Keratinocyte (primary cell): Measurements from ENCODE around the gene RNF39. TPM values are rescaled to one million over a fixed set of nuclear protein-coding genes. Genes with fewer than 3 reads are reported as not detected.

Experiments used
- DNase-seq: peaks from one replicate; pipeline ENCODE4 v3.0.0-alpha.2; 2011; ENCODE audit warnings: low read depth, missing footprints, low spot score
- FAIRE-seq: peaks from 2 replicates; lab custom pipeline; 2011; peaks lifted over from hg19 to GRCh38; lab: Jason Lieb, UNC
- H2AFZ ChIP-seq: 2 replicates; pipeline ENCODE4 v1.6.0; 2012; ENCODE audit warnings: low read length, control low read depth, inconsistent platforms; ENCODE audit not compliant: control insufficient read depth
- H3K27ac ChIP-seq: 2 replicates; pipeline ENCODE4 v1.5.1; 2011; ENCODE audit warnings: low read length; ENCODE audit not compliant: control insufficient read depth, insufficient read depth
- H3K27me3 ChIP-seq: 3 replicates; pipeline ENCODE4 v1.6.0; 2011; ENCODE audit warnings: low read length; ENCODE audit not compliant: control insufficient read depth, insufficient read depth; ENCODE audit errors: extremely low read depth
- H3K36me3 ChIP-seq, 2 experiments: 2 replicates in 1 of 2; 3 replicates in 1 of 2; pipeline ENCODE4 v1.5.1; 2011; ENCODE audit warnings: low read length in 2 of 2, mild to moderate bottlenecking in 1 of 2; ENCODE audit not compliant: control insufficient read depth in 2 of 2, insufficient read depth in 2 of 2; ENCODE audit errors: extremely low read depth in 1 of 2
- H3K4me1 ChIP-seq: 3 replicates; pipeline ENCODE4 v1.5.1; 2011; ENCODE audit warnings: low read length; ENCODE audit not compliant: control insufficient read depth, insufficient read depth; ENCODE audit errors: extremely low read depth
- H3K4me2 ChIP-seq: 3 replicates; pipeline ENCODE4 v1.6.0; 2011; ENCODE audit warnings: low read depth, low read length; ENCODE audit not compliant: control insufficient read depth, insufficient read depth; ENCODE audit errors: extremely low read depth
- H3K4me3 ChIP-seq, 3 experiments: fragments of 200-600 bp in 1 of 3; sonication (generic) in 1 of 3; 2 replicates in 2 of 3; 3 replicates in 1 of 3; pipeline ENCODE4 v1.5.1; 2011 to 2016; ENCODE audit warnings: low read length in 3 of 3, mild to moderate bottlenecking in 3 of 3, control low read depth in 2 of 3, inconsistent platforms in 1 of 3, low read depth in 1 of 3, mixed read lengths in 1 of 3, mixed run types in 1 of 3, moderate library complexity in 1 of 3; ENCODE audit not compliant: control insufficient read depth in 2 of 3, insufficient read depth in 2 of 3; ENCODE audit errors: extremely low read depth in 1 of 3
- H3K79me2 ChIP-seq: 2 replicates; pipeline ENCODE4 v1.6.0; 2012; ENCODE audit warnings: low read length; ENCODE audit not compliant: control insufficient read depth, insufficient read depth
- H3K9ac ChIP-seq: 3 replicates; pipeline ENCODE4 v1.6.0; 2011; ENCODE audit warnings: low read length; ENCODE audit not compliant: control insufficient read depth, insufficient read depth; ENCODE audit errors: extremely low read depth
- H3K9me1 ChIP-seq: 3 replicates; pipeline ENCODE4 v1.6.0; 2011; ENCODE audit warnings: low read length; ENCODE audit not compliant: control insufficient read depth, insufficient read depth; ENCODE audit errors: extremely low read depth
- H3K9me3 ChIP-seq: 2 replicates; pipeline ENCODE4 v1.5.1; 2012; ENCODE audit warnings: low read depth, low read length; ENCODE audit not compliant: control insufficient read depth
- H4K20me1 ChIP-seq: 3 replicates; pipeline ENCODE4 v1.6.0; 2011; ENCODE audit warnings: low read length; ENCODE audit not compliant: control insufficient read depth, insufficient read depth; ENCODE audit errors: extremely low read depth
- EZH2 ChIP-seq: IDR thresholded peaks from one replicate; pipeline ENCODE4 v1.6.1; 2012; ENCODE audit warnings: inconsistent platforms, mild to moderate bottlenecking, low read length, moderate library complexity
- dilution Hi-C: fragments of 300-500 bp; cut with MboI; formaldehyde crosslinking; loops from one replicate; pipeline ENCODE4 v1.7.0; 2020; ENCODE audit warnings: low sequenced_read_pairs; ENCODE audit not compliant: extremely low pct_ligation_motif_present
- polyA plus RNA-seq, 5 experiments: library from polyadenylated mRNA; depleted of rRNA in 3 of 5; stranded (reverse) in 3 of 5; stranded (forward) in 1 of 5; unstranded in 1 of 5; fragments of >200 nt; gene quantifications; 1 replicate in 1 of 5; 2 replicates in 3 of 5; 3 replicates in 1 of 5; pipeline versions ENCODE4 v1.2.1 to v1.2.3, GENCODE V29; 2011 to 2012; ENCODE audit warnings: missing spikeins in 2 of 5, low read depth in 1 of 5, low replicate concordance in 1 of 5
- TF ChIP-seq, protein P1 (sequence below), 3 experiments: IDR thresholded peaks in 1 of 3; conservative IDR thresholded peaks in 1 of 3; optimal IDR thresholded peaks in 1 of 3; 2 replicates in 2 of 3; 3 replicates in 1 of 3; pipeline versions ENCODE3 to v1.5.1; 2011; ENCODE audit warnings: low read length in 3 of 3, mild to moderate bottlenecking in 3 of 3, moderate library complexity in 2 of 3, control low read depth in 1 of 3, inconsistent platforms in 1 of 3; ENCODE audit not compliant: insufficient read depth in 2 of 3; ENCODE audit errors: extremely low read depth in 1 of 3

Gene RNF39
- polyA plus RNA-seq, 1 donor (not counting 4 experiments of a cell fraction or from before 2014, with no cell fraction given), result 4.4 TPM

DNA sequence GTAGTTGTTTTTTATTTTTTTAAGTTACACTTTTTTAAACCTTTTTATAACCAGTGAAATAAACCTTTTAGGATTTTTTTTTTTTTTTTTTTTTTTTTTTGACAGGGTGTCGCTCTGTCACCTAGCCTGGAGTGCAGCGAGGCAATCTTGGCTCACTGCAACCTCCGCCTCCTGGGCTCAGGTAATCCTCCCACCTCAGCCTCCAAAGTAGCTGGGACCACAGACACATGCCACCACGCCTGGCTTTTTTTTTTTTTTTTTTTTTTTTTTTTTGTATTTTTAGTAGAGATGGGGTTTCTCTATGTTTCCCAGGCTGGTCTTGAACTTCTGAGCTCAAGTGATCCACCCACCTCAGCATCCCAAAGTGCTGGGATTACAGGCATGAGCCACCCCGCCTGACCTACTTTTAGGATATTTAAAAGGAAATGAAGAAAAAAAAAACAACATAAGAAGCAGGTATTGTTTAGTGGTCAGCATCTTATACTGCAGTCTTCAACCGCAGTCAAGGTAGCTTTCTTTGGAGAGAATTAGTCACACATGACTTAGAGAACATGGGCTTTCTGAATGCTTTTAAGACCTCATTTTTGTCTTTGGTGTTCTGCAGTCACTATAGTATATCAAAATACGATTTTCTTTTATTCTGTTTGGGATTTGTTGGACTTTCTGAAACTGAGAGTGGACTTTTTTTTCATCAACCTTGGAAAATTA is 12.9 kb downstream of the RNF39 start:
- Histone ChIP-seq H3K36me3 (peaks cover 0 to 2% of the 10 kb centered on the region in 2 experiments), H3K79me2 (peaks cover 29% of the 10 kb centered on the region), H3K9me1 (no peaks in the 10 kb centered on the region), H3K9me3 (no peaks in the 10 kb centered on the region), H4K20me1 (no peaks in the 10 kb centered on the region), H3K4me1 (peaks cover 19% of the 10 kb centered on the region), H3K4me3 (peak overlapping the region in 2 of 3 experiments; percentile 100), H3K27me3 (no peaks in the 10 kb centered on the region), H2AFZ (no peak overlapping the region), H3K9ac (no peak overlapping the region), H3K27ac (peak overlapping the region; percentile 95), H3K4me2 (peak overlapping the region; percentile 93)
- no peak for TF ChIP-seq EZH2
- TF ChIP-seq, protein P1, sequence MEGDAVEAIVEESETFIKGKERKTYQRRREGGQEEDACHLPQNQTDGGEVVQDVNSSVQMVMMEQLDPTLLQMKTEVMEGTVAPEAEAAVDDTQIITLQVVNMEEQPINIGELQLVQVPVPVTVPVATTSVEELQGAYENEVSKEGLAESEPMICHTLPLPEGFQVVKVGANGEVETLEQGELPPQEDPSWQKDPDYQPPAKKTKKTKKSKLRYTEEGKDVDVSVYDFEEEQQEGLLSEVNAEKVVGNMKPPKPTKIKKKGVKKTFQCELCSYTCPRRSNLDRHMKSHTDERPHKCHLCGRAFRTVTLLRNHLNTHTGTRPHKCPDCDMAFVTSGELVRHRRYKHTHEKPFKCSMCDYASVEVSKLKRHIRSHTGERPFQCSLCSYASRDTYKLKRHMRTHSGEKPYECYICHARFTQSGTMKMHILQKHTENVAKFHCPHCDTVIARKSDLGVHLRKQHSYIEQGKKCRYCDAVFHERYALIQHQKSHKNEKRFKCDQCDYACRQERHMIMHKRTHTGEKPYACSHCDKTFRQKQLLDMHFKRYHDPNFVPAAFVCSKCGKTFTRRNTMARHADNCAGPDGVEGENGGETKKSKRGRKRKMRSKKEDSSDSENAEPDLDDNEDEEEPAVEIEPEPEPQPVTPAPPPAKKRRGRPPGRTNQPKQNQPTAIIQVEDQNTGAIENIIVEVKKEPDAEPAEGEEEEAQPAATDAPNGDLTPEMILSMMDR (optimal IDR thresholded peaks at IDR 0.05 in 1 of 3, IDR thresholded peaks at IDR 0.05 in 1 of 3, conservative IDR thresholded peaks at IDR 0.05 in 1 of 3; ENCODE audit: extremely low read depth in 1 of 3, insufficient read depth in 2 of 3, low read length in 3 of 3), result no peak
- FAIRE-seq, result no peak
- DNase-seq, result no peak
- dilution Hi-C loops, result no loop called here

DNA sequence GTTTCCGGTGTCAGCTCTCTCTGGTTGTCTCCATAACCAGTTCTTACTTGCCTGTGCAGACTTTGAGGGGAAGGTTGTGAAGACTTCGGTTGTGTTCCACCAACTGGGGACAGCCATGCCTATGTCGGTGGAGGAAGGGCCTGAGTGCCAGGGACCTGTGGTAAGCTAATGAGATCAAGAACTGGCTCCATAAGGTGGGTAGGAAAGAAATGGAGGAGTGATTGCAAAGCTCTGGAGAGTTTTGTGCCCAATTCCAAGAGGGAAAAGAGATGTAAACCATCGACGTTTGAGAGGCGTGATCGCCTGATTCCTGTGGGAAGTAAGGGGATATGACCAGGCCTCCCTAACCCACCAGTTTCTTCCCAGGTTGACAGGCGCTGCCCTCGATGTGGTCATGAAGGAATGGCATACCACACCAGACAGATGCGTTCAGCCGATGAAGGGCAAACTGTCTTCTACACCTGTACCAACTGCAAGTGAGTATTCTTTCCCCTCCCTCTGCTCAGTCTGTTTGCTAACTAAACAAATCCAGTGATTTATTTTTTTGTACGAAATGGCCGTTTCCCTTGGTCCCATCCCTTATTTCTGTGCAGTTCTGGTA is 13.6 kb downstream of the RNF39 start:
- Histone ChIP-seq H3K4me2 (peak overlapping the region; percentile 93), H3K36me3 (peaks cover 0 to 6% of the 10 kb centered on the region in 2 experiments), H3K4me1 (peaks cover 17% of the 10 kb centered on the region), H3K27ac (peak overlapping the region; percentile 95), H3K9me1 (no peaks in the 10 kb centered on the region), H2AFZ (peak overlapping the region; percentile 80), H3K9ac (peak overlapping the region; percentile 99), H3K4me3 (peak overlapping the region; percentile 97 to 100 (median 100)), H3K79me2 (peaks cover 23% of the 10 kb centered on the region), H4K20me1 (no peaks in the 10 kb centered on the region), H3K9me3 (no peaks in the 10 kb centered on the region), H3K27me3 (no peaks in the 10 kb centered on the region)
- TF ChIP-seq, protein P1 (optimal IDR thresholded peaks at IDR 0.05 in 1 of 3, IDR thresholded peaks at IDR 0.05 in 1 of 3, conservative IDR thresholded peaks at IDR 0.05 in 1 of 3; ENCODE audit: extremely low read depth in 1 of 3, insufficient read depth in 2 of 3, low read length in 3 of 3), result no peak
- TF ChIP-seq EZH2, result no peak
- FAIRE-seq (peak; percentile 46), DNase-seq (no peak)
- dilution Hi-C loops, result no loop called here
